ENCODE data around the gene LNPK.
"Not testable (repeated sequence)": the region's sequence is repeated elsewhere in the genome, so short reads cannot be mapped to it uniquely, and the experiment has no call there.

LNPK gene

DNA sequence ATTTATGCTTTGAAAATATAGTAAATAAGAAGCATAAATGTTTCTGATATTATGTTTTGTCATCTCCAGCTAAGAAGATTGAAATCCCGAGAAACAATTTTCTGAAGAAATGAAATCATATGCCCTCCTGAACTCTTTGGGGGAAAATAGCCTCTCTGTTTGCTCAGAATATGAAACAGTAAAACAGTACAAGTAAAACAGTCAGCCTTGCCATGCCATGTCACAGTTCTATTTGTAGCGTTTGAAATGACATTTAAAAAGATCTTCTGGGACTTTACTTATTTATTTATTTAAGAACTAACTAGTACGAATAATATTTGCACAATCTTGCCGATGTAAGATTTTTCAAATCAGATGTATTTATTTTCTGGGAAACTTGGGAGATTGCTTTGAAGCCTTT is 98.0 kb downstream of the LNPK start:
- peaks cover 22% of the 10 kb centered on the region for H3K27me3 ChIP-seq
- H3K9me3 ChIP-seq = no peaks in the 10 kb centered on the region
- H3K4me1 ChIP-seq (ENCODE audit: control insufficient read depth in 1 of 2, insufficient read depth in 1 of 2, low read depth in 1 of 2, low read length in 1 of 2) = no peaks in the 10 kb centered on the region
- no peak overlapping the region for H3K27ac ChIP-seq
- no peak overlapping the region for H3K4me3 ChIP-seq (ENCODE audit: low read depth in 1 of 2, low read length in 1 of 2)
- TF ChIP-seq, protein P1, sequence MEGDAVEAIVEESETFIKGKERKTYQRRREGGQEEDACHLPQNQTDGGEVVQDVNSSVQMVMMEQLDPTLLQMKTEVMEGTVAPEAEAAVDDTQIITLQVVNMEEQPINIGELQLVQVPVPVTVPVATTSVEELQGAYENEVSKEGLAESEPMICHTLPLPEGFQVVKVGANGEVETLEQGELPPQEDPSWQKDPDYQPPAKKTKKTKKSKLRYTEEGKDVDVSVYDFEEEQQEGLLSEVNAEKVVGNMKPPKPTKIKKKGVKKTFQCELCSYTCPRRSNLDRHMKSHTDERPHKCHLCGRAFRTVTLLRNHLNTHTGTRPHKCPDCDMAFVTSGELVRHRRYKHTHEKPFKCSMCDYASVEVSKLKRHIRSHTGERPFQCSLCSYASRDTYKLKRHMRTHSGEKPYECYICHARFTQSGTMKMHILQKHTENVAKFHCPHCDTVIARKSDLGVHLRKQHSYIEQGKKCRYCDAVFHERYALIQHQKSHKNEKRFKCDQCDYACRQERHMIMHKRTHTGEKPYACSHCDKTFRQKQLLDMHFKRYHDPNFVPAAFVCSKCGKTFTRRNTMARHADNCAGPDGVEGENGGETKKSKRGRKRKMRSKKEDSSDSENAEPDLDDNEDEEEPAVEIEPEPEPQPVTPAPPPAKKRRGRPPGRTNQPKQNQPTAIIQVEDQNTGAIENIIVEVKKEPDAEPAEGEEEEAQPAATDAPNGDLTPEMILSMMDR (IDR thresholded peaks at IDR 0.05) = no peak
- H3K36me3 ChIP-seq = no peaks in the 10 kb centered on the region

DNA sequence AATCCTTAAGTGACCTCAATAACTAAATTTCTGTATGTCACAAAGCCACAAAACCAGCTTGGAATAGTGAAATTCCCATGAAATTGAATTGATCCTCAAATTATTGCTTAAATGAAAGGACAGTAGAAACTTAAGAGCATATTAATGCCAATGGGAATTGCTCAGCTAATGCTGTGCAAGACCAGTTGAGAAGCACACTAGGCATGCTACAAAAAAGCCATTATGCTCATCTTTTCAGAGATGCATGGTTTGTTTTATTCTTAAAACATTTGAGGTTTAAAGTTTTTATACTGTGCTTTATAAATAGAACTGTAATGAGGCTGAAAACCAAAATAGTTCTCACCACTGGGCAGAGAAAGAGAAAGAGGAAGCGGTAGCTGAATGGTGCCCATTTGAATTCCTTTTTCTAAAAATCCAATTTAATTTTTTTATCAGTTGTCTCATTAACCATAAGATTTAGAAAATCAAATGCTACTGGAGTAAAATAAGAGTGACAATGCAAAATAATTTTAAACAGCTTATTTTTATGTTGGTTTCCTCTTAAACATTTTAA is 98.6 kb downstream of the LNPK start:
- Histone ChIP-seq H3K4me1 (ENCODE audit: control insufficient read depth in 1 of 2, insufficient read depth in 1 of 2, low read depth in 1 of 2, low read length in 1 of 2) (no peaks in the 10 kb centered on the region), H3K4me3 (ENCODE audit: low read depth in 1 of 2, low read length in 1 of 2) (no peak overlapping the region), H3K36me3 (no peaks in the 10 kb centered on the region), H3K27me3 (peaks cover 21% of the 10 kb centered on the region), H3K27ac (no peak overlapping the region), H3K9me3 (no peaks in the 10 kb centered on the region)
- TF ChIP-seq, protein P1 (IDR thresholded peaks at IDR 0.05) = no peak

DNA sequence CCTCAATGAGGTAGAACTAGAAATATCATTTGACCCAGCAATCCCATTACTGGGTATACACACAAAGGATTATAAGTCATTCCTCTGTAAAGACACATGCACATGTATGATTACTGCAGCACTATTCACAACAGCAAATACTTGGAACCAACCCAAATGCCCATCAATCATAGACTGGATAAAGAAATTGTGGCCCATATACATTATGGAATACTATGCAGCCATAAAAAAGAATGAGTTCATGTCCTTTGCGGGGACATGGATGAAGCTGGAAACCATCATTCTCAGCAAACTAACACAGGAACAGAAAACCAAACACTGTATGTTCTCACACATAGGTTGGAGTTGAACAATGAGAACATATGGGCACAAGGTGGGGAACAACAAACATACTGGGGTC is 106.1 kb downstream of the LNPK start:
- not testable (repeated sequence) for H3K36me3 ChIP-seq; H3K27ac ChIP-seq; H3K9me3 ChIP-seq; H3K27me3 ChIP-seq; H3K4me3 ChIP-seq (ENCODE audit: low read depth in 1 of 2, low read length in 1 of 2); H3K4me1 ChIP-seq (ENCODE audit: control insufficient read depth in 1 of 2, insufficient read depth in 1 of 2, low read depth in 1 of 2, low read length in 1 of 2)

DNA sequence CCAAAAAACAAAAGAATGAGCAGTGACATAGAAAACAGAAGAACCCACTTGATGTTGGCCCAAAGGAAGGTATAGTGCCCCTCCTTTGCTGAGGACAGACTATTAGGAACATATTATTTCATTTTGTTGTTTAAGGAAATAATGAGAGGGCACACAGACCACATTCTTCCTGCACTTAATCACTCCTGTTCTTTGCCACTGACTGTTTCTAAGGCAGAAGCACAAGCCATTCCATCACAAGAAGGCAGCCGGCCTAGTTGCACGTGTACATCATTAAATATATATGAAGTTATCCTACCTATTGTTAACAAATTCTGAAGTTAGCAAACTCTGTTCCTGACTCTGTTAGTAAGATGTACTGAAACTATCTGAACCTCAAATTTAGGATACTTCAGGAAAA is 110.0 kb downstream of the LNPK start:
- Histone ChIP-seq H3K4me1 (ENCODE audit: control insufficient read depth in 1 of 2, insufficient read depth in 1 of 2, low read depth in 1 of 2, low read length in 1 of 2) (no peaks in the 10 kb centered on the region), H3K4me3 (ENCODE audit: low read depth in 1 of 2, low read length in 1 of 2) (no peak overlapping the region), H3K9me3 (no peaks in the 10 kb centered on the region), H3K27ac (no peak overlapping the region), H3K27me3 (peaks cover 8% of the 10 kb centered on the region), H3K36me3 (no peaks in the 10 kb centered on the region)
- TF ChIP-seq, protein P1 (IDR thresholded peaks at IDR 0.05) = no peak

DNA sequence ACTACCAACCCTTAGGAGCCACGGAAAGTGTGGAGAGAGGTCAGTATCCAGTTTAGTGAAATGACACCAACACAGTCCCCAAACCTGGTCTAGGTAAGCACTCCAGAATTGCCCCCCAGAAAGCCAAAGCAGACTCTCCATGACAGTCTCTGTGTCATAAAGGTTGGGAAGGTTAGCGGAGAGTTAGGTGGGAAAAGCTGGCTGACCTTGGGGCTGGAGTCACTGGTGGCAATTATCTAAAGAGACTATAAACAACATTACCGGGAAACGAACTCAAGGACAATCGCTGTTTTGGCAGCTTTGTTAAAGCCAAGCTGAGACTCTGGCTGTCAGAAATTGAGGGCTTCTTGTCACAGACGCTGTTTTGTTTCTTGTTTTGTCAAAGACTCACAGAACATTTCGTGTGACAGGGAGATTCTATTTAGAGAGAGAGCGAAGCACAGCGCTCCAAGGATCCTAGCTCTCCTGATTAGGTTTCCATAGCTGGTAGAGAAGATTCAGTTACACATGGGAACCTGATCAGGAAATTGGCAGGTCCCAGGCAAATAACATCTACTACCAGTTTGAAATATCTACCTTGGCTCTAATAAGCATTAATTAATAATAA is 111.3 kb downstream of the LNPK start:
- TF ChIP-seq, protein P1 (IDR thresholded peaks at IDR 0.05) = no peak
- Histone ChIP-seq H3K4me1 (ENCODE audit: control insufficient read depth in 1 of 2, insufficient read depth in 1 of 2, low read depth in 1 of 2, low read length in 1 of 2) (no peaks in the 10 kb centered on the region), H3K27me3 (peaks cover 20% of the 10 kb centered on the region), H3K9me3 (no peaks in the 10 kb centered on the region), H3K4me3 (ENCODE audit: low read depth in 1 of 2, low read length in 1 of 2) (no peak overlapping the region), H3K36me3 (no peaks in the 10 kb centered on the region), H3K27ac (no peak overlapping the region)

DNA sequence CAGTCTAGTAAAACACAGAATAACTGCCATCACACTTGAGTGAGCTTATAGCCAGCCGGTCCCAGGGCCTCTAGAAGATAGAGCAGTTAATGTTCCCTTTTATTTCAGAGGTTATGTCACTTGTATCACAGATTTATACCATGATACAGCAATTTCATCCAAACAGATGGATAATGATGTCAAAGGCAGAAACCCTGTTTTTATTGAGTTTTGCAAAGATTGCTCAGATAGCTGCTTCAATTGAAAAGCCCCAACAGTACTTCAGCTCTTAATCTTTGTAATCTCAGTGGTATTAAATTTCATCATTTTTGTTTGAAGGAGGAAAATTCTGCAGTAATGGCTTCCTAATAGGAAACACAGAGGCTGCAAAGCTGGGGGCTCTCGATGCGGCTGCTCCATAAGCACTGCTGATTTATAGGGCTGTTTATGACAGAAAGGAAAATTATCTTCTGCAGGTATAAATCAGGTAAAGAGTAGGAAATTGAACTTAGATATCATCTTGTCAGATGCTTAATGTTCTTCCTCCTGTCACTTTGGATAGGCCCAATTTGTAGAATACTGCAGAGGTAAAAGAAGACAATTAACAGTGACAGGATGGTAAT is 112.3 kb downstream of the LNPK start:
- Histone ChIP-seq H3K4me1 (ENCODE audit: control insufficient read depth in 1 of 2, insufficient read depth in 1 of 2, low read depth in 1 of 2, low read length in 1 of 2) (no peaks in the 10 kb centered on the region), H3K27ac (no peak overlapping the region), H3K4me3 (ENCODE audit: low read depth in 1 of 2, low read length in 1 of 2) (no peak overlapping the region), H3K36me3 (no peaks in the 10 kb centered on the region), H3K27me3 (peaks cover 27% of the 10 kb centered on the region), H3K9me3 (no peaks in the 10 kb centered on the region)
- TF ChIP-seq, protein P1 (IDR thresholded peaks at IDR 0.05) = no peak
